CD4-positive, alpha-beta T cell treated with Interleukin-17A for 1 hour (primary cell): ENCODE data around the gene TAGLN2.
"Not testable (repeated sequence)": the region's sequence is repeated elsewhere in the genome, so short reads cannot be mapped to it uniquely, and the experiment has no call there.

Experiments used
- DNase-seq: peaks from one replicate; pipeline ENCODE4 v3.0.0-alpha.2; 2020

TAGLN2 gene

GRCh38 chr1:159920651-159921050 lies 4.7 kb downstream of the TAGLN2 start:
- DNase-seq, result no peak

GRCh38 chr1:159920202-159920601 lies 5.1 kb downstream of the TAGLN2 start:
- no peak for DNase-seq

- DNase-seq, result no peak
These were observed 6.0 kb downstream of the TAGLN2 start for GRCh38 chr1:159919236-159919865.

- DNase-seq, result no peak
These were observed 6.7 kb downstream of the TAGLN2 start for GRCh38 chr1:159918352-159919200.

GRCh38 chr1:159917533-159918351 lies 7.6 kb downstream of the TAGLN2 start:
- no peak for DNase-seq

GRCh38 chr1:159916242-159917051 lies 8.9 kb downstream of the TAGLN2 start:
- peak; percentile 25 for DNase-seq

GRCh38 chr1:159915571-159916241 lies 9.6 kb downstream of the TAGLN2 start:
- DNase-seq, result peak; percentile 28

- DNase-seq, result peak; percentile 26
These were observed 10.9 kb downstream of the TAGLN2 start for GRCh38 chr1:159914252-159915018.

GRCh38 chr1:159913451-159914192 lies 11.7 kb downstream of the TAGLN2 start:
- DNase-seq, result peak; percentile 34

GRCh38 chr1:159911326-159912070 lies 13.8 kb downstream of the TAGLN2 start:
- DNase-seq, result peak; percentile 39

GRCh38 chr1:159908031-159908940 lies 17.0 kb downstream of the TAGLN2 start:
- no peak for DNase-seq

GRCh38 chr1:159906960-159907359 lies 18.3 kb downstream of the TAGLN2 start:
- no peak for DNase-seq

- not testable (repeated sequence) for DNase-seq
These were observed 21.3 kb downstream of the TAGLN2 start for GRCh38 chr1:159904036-159904435.

GRCh38 chr1:159902541-159902940 lies 22.8 kb downstream of the TAGLN2 start:
- DNase-seq, result no peak

- DNase-seq, result no peak
These were observed 24.4 kb downstream of the TAGLN2 start for GRCh38 chr1:159900755-159901360.

- DNase-seq, result peak; percentile 55
These were observed 25.1 kb downstream of the TAGLN2 start, which contains the start of gene CFAP45 for GRCh38 chr1:159900086-159900680. CFAP45 (minus strand) TSS chr1:159900165; CDS start chr1:159900098, 67 bp downstream.

- DNase-seq, result not testable (repeated sequence)
These were observed 25.7 kb downstream of the TAGLN2 start for GRCh38 chr1:159899634-159900033.
